AG04450 (cell line): Measurements from ENCODE around the gene REPS2. TPM values are rescaled to one million over a fixed set of nuclear protein-coding genes. Genes with fewer than 3 reads are reported as not detected.

Experiments used
- CTCF ChIA-PET: fragments of 300-600, 350-600 bp; formaldehyde crosslinking; extraction: SDS; loops from one replicate; lab custom pipeline; 2022; ENCODE audit warnings: antibody characterized with exemption, inconsistent platforms; lab: Charles Lee
- POLR2A ChIA-PET: fragments of 350-600 bp; formaldehyde crosslinking; extraction: SDS; loops from one replicate; lab custom pipeline; 2021; ENCODE audit warnings: antibody characterized with exemption, inconsistent platforms; lab: Yijun Ruan, JAX
- DNase-seq: peaks from one replicate; pipeline ENCODE4 v3.0.0-alpha.2; 2011; ENCODE audit warnings: low read depth, low spot score
- H3K27ac ChIP-seq: one replicate; pipeline ENCODE4 v1.5.1; 2012; ENCODE audit warnings: low read depth, low read length, control low read depth
- H3K27me3 ChIP-seq: one replicate; pipeline ENCODE4 v1.6.0; 2012; ENCODE audit warnings: low read length; ENCODE audit not compliant: control insufficient read depth, insufficient read depth
- H3K4me3 ChIP-seq: 2 replicates; pipeline ENCODE4 v1.5.1; 2011; ENCODE audit warnings: mild to moderate bottlenecking, low read depth, low read length, control low read depth
- H3K9me3 ChIP-seq: 2 replicates; pipeline ENCODE4 v1.5.1; 2012; ENCODE audit warnings: low read length; ENCODE audit not compliant: control insufficient read depth, insufficient read depth
- CTCF ChIP-seq: IDR thresholded peaks from 2 replicates; pipeline ENCODE4 v1.5.1; 2011; ENCODE audit warnings: low read depth, low read length, control low read depth, inconsistent platforms
- polyA plus RNA-seq: library from polyadenylated mRNA; depleted of rRNA; stranded (reverse); fragments of >200 nt; gene quantifications from 2 replicates; pipeline ENCODE4 v1.2.3, GENCODE V29; 2011

The REPS2 gene
- polyA plus RNA-seq, 1 experiment, result 0.17 TPM

DNA sequence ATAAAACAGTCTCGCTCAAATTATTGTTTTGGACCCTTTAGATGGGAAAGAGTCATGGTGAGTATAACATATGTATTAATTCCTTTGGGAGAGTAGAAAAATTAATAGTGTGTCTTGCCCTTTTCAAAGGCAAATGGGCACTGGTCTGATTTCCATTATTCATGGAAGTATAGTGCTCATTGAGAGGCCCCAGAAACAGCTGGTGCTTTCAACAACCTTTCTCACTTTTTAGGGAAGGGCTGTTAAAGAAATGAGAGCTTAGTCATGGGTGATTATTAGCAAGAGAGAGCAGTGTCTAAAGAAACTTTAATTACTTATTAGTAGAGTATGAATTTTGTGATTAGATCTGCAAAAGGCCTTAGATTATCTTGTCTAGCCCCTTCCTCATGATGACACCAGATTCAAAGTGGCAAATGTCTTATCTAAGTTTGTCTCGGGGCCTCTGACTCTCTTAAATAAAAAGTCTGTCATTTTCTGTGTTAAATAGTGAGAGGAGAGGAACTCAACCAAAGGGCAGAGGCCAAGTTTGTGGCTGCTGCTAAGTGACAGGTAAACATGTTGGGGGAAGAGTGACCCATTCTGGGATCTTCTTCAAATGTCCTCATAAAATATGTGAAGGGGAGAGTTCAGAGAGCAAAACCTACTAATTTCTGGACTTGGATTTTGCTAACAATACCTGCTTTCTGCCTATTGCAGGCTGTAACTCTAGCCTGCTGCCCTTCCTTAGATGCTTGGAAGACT is 110.6 kb downstream of the REPS2 start:
- TF ChIP-seq CTCF, result no peak
- ChIA-PET POLR2A (no interaction called here), CTCF (interaction anchor here (0.9 kb wide), 1 partner anchor 11 kb away, joined by 3 read pairs; no protein-coding TSS in a partner anchor)
- no peak for DNase-seq
- no peak overlapping the region for H3K4me3 ChIP-seq
- no peaks in the 10 kb centered on the region for H3K27me3 ChIP-seq
- H3K9me3 ChIP-seq, result no peaks in the 10 kb centered on the region
- no peak overlapping the region for H3K27ac ChIP-seq

- CTCF ChIA-PET, result interaction anchor here (2.3 kb wide), 1 partner anchor 16 kb away, joined by 10 read pairs; no protein-coding TSS in a partner anchor
- TF ChIP-seq CTCF, result no peak
Measured at GRCh38 chrX:17062065-17062464, 115.6 kb downstream of the REPS2 start.

DNA sequence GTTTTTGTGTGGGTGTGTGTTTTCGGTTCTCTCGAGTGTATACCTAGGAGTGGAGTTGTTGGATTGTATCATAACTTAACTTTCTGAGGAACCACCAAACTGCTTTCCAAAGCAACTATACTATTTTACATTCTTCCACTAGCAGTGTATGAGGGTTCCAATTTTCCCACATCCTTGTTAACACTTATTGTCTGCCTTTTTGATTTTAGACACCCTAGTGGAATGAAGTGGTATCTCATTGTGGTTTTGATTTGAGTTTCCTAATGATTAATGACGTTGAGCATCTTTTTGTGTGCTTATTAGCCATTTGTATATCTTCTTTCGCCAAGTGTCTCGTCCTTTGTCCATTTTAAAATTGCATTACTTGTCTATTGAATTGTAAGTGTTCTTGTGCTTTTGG is 118.6 kb downstream of the REPS2 start:
- DNase-seq, result no peak
- no peak for TF ChIP-seq CTCF
- ChIA-PET POLR2A (no interaction called here), CTCF (no interaction called here)
- Histone ChIP-seq H3K27me3 (no peaks in the 10 kb centered on the region), H3K4me3 (no peak overlapping the region), H3K9me3 (no peaks in the 10 kb centered on the region), H3K27ac (no peak overlapping the region)

More at GRCh38 chrX:17062065-17062464, 115.6 kb downstream of the REPS2 start:
- Histone ChIP-seq H3K9me3 (no peaks in the 10 kb centered on the region), H3K27me3 (no peaks in the 10 kb centered on the region), H3K4me3 (no peak overlapping the region), H3K27ac (no peak overlapping the region)
- POLR2A ChIA-PET, result no interaction called here
- no peak for DNase-seq

DNA sequence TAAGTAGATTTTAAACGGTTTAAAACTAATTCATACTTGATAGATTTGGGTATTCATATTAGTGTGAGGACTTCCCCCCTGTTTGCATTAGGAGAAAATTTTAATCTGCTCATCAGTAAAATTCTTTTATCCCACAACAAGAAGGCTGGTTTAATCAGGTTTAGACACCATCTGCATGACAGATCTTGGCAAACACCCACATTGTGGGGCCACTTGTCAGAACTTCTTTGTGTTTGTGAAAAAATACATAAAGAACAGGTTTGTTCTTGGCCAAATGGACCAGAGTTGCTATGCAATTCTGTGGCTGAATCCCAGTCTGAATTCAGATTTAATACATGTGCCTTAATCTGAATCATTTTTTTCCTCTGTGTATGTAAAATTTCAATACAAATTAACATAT is 121.1 kb downstream of the REPS2 start:
- CTCF ChIA-PET, result no interaction called here
- POLR2A ChIA-PET, result no interaction called here
- no peak for DNase-seq

More for the DNA sequence above, 121.1 kb downstream of the REPS2 start:
- H3K27ac ChIP-seq, result no peak overlapping the region
- no peaks in the 10 kb centered on the region for H3K9me3 ChIP-seq
- H3K4me3 ChIP-seq, result no peak overlapping the region
- TF ChIP-seq CTCF, result no peak
- H3K27me3 ChIP-seq, result no peaks in the 10 kb centered on the region
